IMR-90 (cell line): Measurements from ENCODE around the gene MLYCD. TPM values are rescaled to one million over a fixed set of nuclear protein-coding genes. Genes with fewer than 3 reads are reported as not detected.
"Not testable (repeated sequence)": the region's sequence is repeated elsewhere in the genome, so short reads cannot be mapped to it uniquely, and the experiment has no call there.

Experiments used
- ATAC-seq: fragments of 200-7000 bp; cut with Tn5 transposase; 2 replicates; pipeline ENCODE4 v1.9.1; 2020; ENCODE audit warnings: low read depth, mild to moderate bottlenecking, moderate library complexity
- BruUV-seq: library from RNA; stranded (reverse); fragments of 400-500 nt; replicated peaks from 2 replicates; lab custom pipeline; 2021; lab: Mats Ljungman, UMichigan
- CTCF ChIA-PET: fragments of 300-600 bp; formaldehyde crosslinking; extraction: SDS; loops from one replicate; lab custom pipeline; 2021; ENCODE audit warnings: antibody characterized with exemption; lab: Yijun Ruan, JAX
- POLR2A ChIA-PET: fragments of 300-600 bp; sonication (Branson Sonifier 250); formaldehyde crosslinking; loops from one replicate; lab custom pipeline; 2022; ENCODE audit warnings: antibody characterized with exemption; ENCODE audit not compliant: unreplicated experiment; lab: Charles Lee
- DNase-seq: peaks from one replicate; pipeline ENCODE4 v3.0.0; 2013
- H2AFZ ChIP-seq: replicated peaks from 2 replicates; pipeline ENCODE3; 2013; ENCODE audit warnings: low read length, mild to moderate bottlenecking; ENCODE audit not compliant: poor library complexity
- H2AK5ac ChIP-seq: 2 replicates; pipeline ENCODE4 v1.6.1; 2013; ENCODE audit warnings: low read depth, low read length, inconsistent platforms
- H2AK9ac ChIP-seq: replicated peaks from 2 replicates; pipeline ENCODE3; 2013; ENCODE audit warnings: mild to moderate bottlenecking, low read depth, low read length, moderate library complexity; ENCODE audit not compliant: poor library complexity
- H2BK120ac ChIP-seq: 2 replicates; pipeline ENCODE4 v1.6.1; 2013; ENCODE audit warnings: low read depth, low read length, inconsistent platforms
- H2BK15ac ChIP-seq: 3 replicates; pipeline ENCODE4 v1.6.1; 2013; ENCODE audit warnings: low read depth, low read length, inconsistent platforms
- H2BK20ac ChIP-seq: 2 replicates; pipeline ENCODE4 v1.6.1; 2013; ENCODE audit warnings: low read depth, mild to moderate bottlenecking, inconsistent platforms, low read length, moderate library complexity
- H2BK5ac ChIP-seq: 2 replicates; pipeline ENCODE4 v1.6.1; 2013; ENCODE audit warnings: mild to moderate bottlenecking, low read depth, low read length, inconsistent platforms; ENCODE audit not compliant: poor library complexity, severe bottlenecking
- H3K14ac ChIP-seq: replicated peaks from 2 replicates; pipeline ENCODE4 v1.6.1; 2013; ENCODE audit warnings: low read depth, low read length, inconsistent platforms
- H3K18ac ChIP-seq: 2 replicates; pipeline ENCODE4 v1.6.1; 2013; ENCODE audit warnings: low read depth, low read length, control low read depth
- H3K23ac ChIP-seq: 2 replicates; pipeline ENCODE4 v1.6.1; 2013; ENCODE audit warnings: low read depth, low read length, inconsistent platforms
- H3K27ac ChIP-seq: 2 replicates; pipeline ENCODE4 v1.5.1; 2013; ENCODE audit warnings: mild to moderate bottlenecking, control low read depth, low read length; ENCODE audit not compliant: insufficient read depth
- H3K27me3 ChIP-seq: 2 replicates; pipeline ENCODE4 v1.6.1; 2013; ENCODE audit warnings: low read length; ENCODE audit not compliant: control insufficient read depth, insufficient read depth
- H3K36me3 ChIP-seq: 2 replicates; pipeline ENCODE4 v1.6.1; 2013; ENCODE audit warnings: low read length, mixed read lengths; ENCODE audit not compliant: control insufficient read depth, insufficient read depth
- H3K4ac ChIP-seq: 2 replicates; pipeline ENCODE4 v1.6.1; 2013; ENCODE audit warnings: low read depth, low read length, inconsistent platforms
- H3K4me1 ChIP-seq: 2 replicates; pipeline ENCODE4 v1.6.1; 2013; ENCODE audit warnings: low read length, mixed read lengths; ENCODE audit not compliant: control insufficient read depth, insufficient read depth
- H3K4me2 ChIP-seq: 2 replicates; pipeline ENCODE4 v1.6.1; 2013; ENCODE audit warnings: low read depth, mild to moderate bottlenecking, control low read depth, low read length, moderate library complexity
- H3K4me3 ChIP-seq: 2 replicates; pipeline ENCODE4 v1.5.1; 2013; ENCODE audit warnings: low read depth, mild to moderate bottlenecking, control low read depth, low read length, moderate library complexity; ENCODE audit not compliant: insufficient read depth
- H3K56ac ChIP-seq: 2 replicates; pipeline ENCODE4 v1.6.1; 2013; ENCODE audit warnings: low read length, inconsistent platforms; ENCODE audit not compliant: insufficient read depth; ENCODE audit errors: extremely low read depth
- H3K79me1 ChIP-seq, 2 experiments: 2 replicates each; pipeline ENCODE4 v1.6.1; 2013; ENCODE audit warnings: low read length in 2 of 2, inconsistent platforms in 1 of 2, low read depth in 1 of 2
- H3K9ac ChIP-seq: 2 replicates; pipeline ENCODE4 v1.6.1; 2013; ENCODE audit warnings: low read depth, low read length, control low read depth
- H3K9me1 ChIP-seq: 2 replicates; pipeline ENCODE4 v1.6.1; 2013; ENCODE audit warnings: low read length, inconsistent platforms; ENCODE audit not compliant: insufficient read depth
- H3K9me3 ChIP-seq: 2 replicates; pipeline ENCODE4 v1.6.1; 2013; ENCODE audit warnings: low read length; ENCODE audit not compliant: control insufficient read depth, insufficient read depth
- H4K20me1 ChIP-seq: 2 replicates; pipeline ENCODE4 v1.6.1; 2013; ENCODE audit warnings: low read length, inconsistent platforms; ENCODE audit not compliant: insufficient read depth
- H4K5ac ChIP-seq: 2 replicates; pipeline ENCODE4 v1.6.1; 2013; ENCODE audit warnings: mild to moderate bottlenecking, low read depth, low read length, control low read depth
- H4K8ac ChIP-seq, 2 experiments: 2 replicates each; pipeline ENCODE4 v1.6.1; 2013; ENCODE audit warnings: low read depth in 2 of 2, low read length in 2 of 2, control low read depth in 1 of 2, inconsistent platforms in 1 of 2
- H4K91ac ChIP-seq: 2 replicates; pipeline ENCODE4 v1.6.1; 2013; ENCODE audit warnings: low read depth, low read length, inconsistent platforms; ENCODE audit not compliant: insufficient read depth
- CEBPB ChIP-seq: IDR thresholded peaks from 2 replicates; pipeline ENCODE4 v1.6.1; 2012; ENCODE audit warnings: low read depth, low read length, improper control_type of control experiment
- CHD1 ChIP-seq: IDR thresholded peaks from 2 replicates; pipeline ENCODE4 v1.6.1; 2012; ENCODE audit warnings: low read depth, low read length, improper control_type of control experiment
- MAFK ChIP-seq: IDR thresholded peaks from 2 replicates; pipeline ENCODE4 v1.6.1; 2012; ENCODE audit warnings: low read depth, low read length, improper control_type of control experiment
- RCOR1 ChIP-seq: IDR thresholded peaks from 2 replicates; pipeline ENCODE4 v1.6.1; 2012; ENCODE audit warnings: mild to moderate bottlenecking, low read length, improper control_type of control experiment; ENCODE audit not compliant: insufficient replicate concordance
- RFX5 ChIP-seq: IDR thresholded peaks from 2 replicates; pipeline ENCODE4 v1.8.0; 2012; ENCODE audit warnings: low read depth, mild to moderate bottlenecking, low read length, moderate library complexity
- SMC3 ChIP-seq: fragments of 150-350 bp; IDR thresholded peaks from 2 replicates; pipeline ENCODE4 v1.6.1; 2016; ENCODE audit warnings: low read depth, mild to moderate bottlenecking, antibody characterized with exemption, low read length, moderate library complexity
- USF2 ChIP-seq: fragments of 150-350 bp; IDR thresholded peaks from 2 replicates; pipeline ENCODE4 v1.6.1; 2017; ENCODE audit warnings: mild to moderate bottlenecking, antibody characterized with exemption, low read length, low read depth
- WGBS, 2 experiments: methylation state at CpG; one replicate each; pipeline versions ENCODE4 v1.1.5 to v1.1.7; 2013; ENCODE audit warnings: missing lambda C conversion rate in 2 of 2; ENCODE audit not compliant: insufficient read length in 1 of 2; ENCODE audit errors: extremely low coverage in 2 of 2; 5-methylcytosine and 5-hydroxymethylcytosine counted together
- dilution Hi-C: fragments of 300-500 bp; cut with HindIII; formaldehyde crosslinking; loops from one replicate; pipeline ENCODE4 v1.14.3; 2018; ENCODE audit warnings: low sequenced_read_pairs; ENCODE audit not compliant: unreplicated experiment
- in situ Hi-C: fragments of 300-500 bp; cut with MboI; formaldehyde crosslinking; loops from 3 replicates; pipeline ENCODE4 v1.14.3; 2019; ENCODE audit warnings: low sequenced_read_pairs, inconsistent platforms, mixed read lengths
- intact Hi-C: fragments of 100-400 bp; cut with micrococcal nuclease; formaldehyde crosslinking; loops from 2 replicates; pipeline ENCODE4 v1.10.0; 2022
- polyA plus RNA-seq, 3 experiments: library from polyadenylated mRNA; depleted of rRNA; stranded (reverse); fragments of >200 nt; gene quantifications; 2 replicates each; pipeline ENCODE4 v1.2.3, GENCODE V29; 2012; ENCODE audit warnings: low replicate concordance in 1 of 3
- total RNA-seq: library from RNA; depleted of rRNA; stranded (reverse); fragments of >200 nt; gene quantifications from 2 replicates; pipeline ENCODE4 v1.2.3, GENCODE V29; 2012

MLYCD gene
- total and polyA plus RNA-seq, 2 of the 4 experiments (the other 2 are of a cell fraction), result 1.9 to 2.7 TPM

- TF ChIP-seq MAFK (no peak), SMC3 (no peak), RFX5 (no peak), CHD1 (no peak), CEBPB (no peak), USF2 (no peak), RCOR1 (no peak)
- H4K20me1 ChIP-seq, result no peaks in the 10 kb centered on the region
- no peak overlapping the region for H2BK15ac ChIP-seq
- no peak overlapping the region for H2BK120ac ChIP-seq
- H3K27me3 ChIP-seq, result no peaks in the 10 kb centered on the region
- ChIA-PET POLR2A (no interaction called here), CTCF (no interaction called here)
- WGBS, 2 experiments, result 77% methylated on average over 20 of the region's 28 CpGs; no CpG with 5 or more reads in 1 of the 2 experiments
- DNase-seq (no peak), ATAC-seq (no peak)
- no peak overlapping the region for H3K56ac ChIP-seq
- H2AFZ ChIP-seq, result no peak overlapping the region
- no peak overlapping the region for H4K8ac ChIP-seq
- no peak overlapping the region for H4K91ac ChIP-seq
- H2AK5ac ChIP-seq, result no peak overlapping the region
- no peak overlapping the region for H3K9ac ChIP-seq
- no peaks in the 10 kb centered on the region for H3K9me3 ChIP-seq
- no peak overlapping the region for H2BK5ac ChIP-seq
- no peak overlapping the region for H4K5ac ChIP-seq
- no peak overlapping the region for H3K27ac ChIP-seq
- no peaks in the 10 kb centered on the region for H3K79me1 ChIP-seq
- no peak overlapping the region for H3K18ac ChIP-seq
- no peaks in the 10 kb centered on the region; the same call in 1 of the 2 replicates for H3K9me1 ChIP-seq
- H3K4ac ChIP-seq, result no peak overlapping the region
- no peaks in the 10 kb centered on the region for H3K4me1 ChIP-seq
- in situ Hi-C loops, result no loop called here
- H3K4me2 ChIP-seq, result no peak overlapping the region
- dilution Hi-C loops, result no loop called here
- no peak overlapping the region for H3K14ac ChIP-seq
- no peaks in the 10 kb centered on the region for H3K36me3 ChIP-seq
- no peak overlapping the region for H2BK20ac ChIP-seq
- H3K4me3 ChIP-seq, result no peak overlapping the region
- H3K23ac ChIP-seq, result no peak overlapping the region
- peak overlapping the region; percentile 37 for H2AK9ac ChIP-seq
- intact Hi-C loops, result no loop called here
- no TSS peak for BruUV-seq
Observed at GRCh38 chr16:83940630-83941378, 41.9 kb downstream of the MLYCD start.

- H3K23ac ChIP-seq, H3K27ac ChIP-seq, in situ Hi-C loops, BruUV-seq, CTCF ChIA-PET, H3K4me1 ChIP-seq, H2BK20ac ChIP-seq, H3K36me3 ChIP-seq, DNase-seq, POLR2A ChIA-PET, H4K91ac ChIP-seq, dilution Hi-C loops, H2BK120ac ChIP-seq, H3K9ac ChIP-seq, H3K4ac ChIP-seq, H2BK5ac ChIP-seq, H3K27me3 ChIP-seq, H2AFZ ChIP-seq, H4K20me1 ChIP-seq, H4K8ac ChIP-seq, H3K56ac ChIP-seq, H2BK15ac ChIP-seq, H2AK5ac ChIP-seq, H3K4me2 ChIP-seq, H3K18ac ChIP-seq, H3K9me1 ChIP-seq, H3K4me3 ChIP-seq, intact Hi-C loops, H4K5ac ChIP-seq, H3K9me3 ChIP-seq, H3K79me1 ChIP-seq, H2AK9ac ChIP-seq, H3K14ac ChIP-seq, ATAC-seq: not testable (repeated sequence)
- WGBS, 2 experiments, result no CpG with 5 or more reads among the region's 9 CpGs
Observed at GRCh38 chr16:83941546-83941945, 42.6 kb downstream of the MLYCD start.
